AG04449 (cell line): ENCODE measurements around the gene SMG9.

Experiments used
- CTCF ChIA-PET: fragments of 350-600 bp; formaldehyde crosslinking; extraction: SDS; loops from one replicate; lab custom pipeline; 2021; ENCODE audit warnings: antibody characterized with exemption; lab: Yijun Ruan, JAX
- POLR2A ChIA-PET: fragments of 400-600, 350-600 bp; formaldehyde crosslinking; extraction: SDS; loops from one replicate; lab custom pipeline; 2020; ENCODE audit warnings: antibody characterized with exemption, inconsistent platforms; lab: Yijun Ruan, JAX
- DNase-seq: peaks from one replicate; pipeline ENCODE4 v3.0.0-alpha.2; 2010; ENCODE audit warnings: low read depth, low spot score
- H3K4me3 ChIP-seq: 2 replicates; pipeline ENCODE4 v1.5.1; 2011; ENCODE audit warnings: low read depth, mild to moderate bottlenecking, control low read depth, low read length
- CTCF ChIP-seq: IDR thresholded peaks from one replicate; pipeline ENCODE4 v1.5.1; 2011; ENCODE audit warnings: mild to moderate bottlenecking, moderate library complexity, low read length, control low read depth, inconsistent platforms; ENCODE audit not compliant: insufficient read depth; ENCODE audit errors: missing control alignments

Gene SMG9

GRCh38 chr19:43729919-43730318 lies 24.8 kb downstream of the SMG9 start:
- POLR2A ChIA-PET = interaction anchor here (1.1 kb wide), 1 partner anchor 61 kb away, joined by 3 read pairs; no protein-coding TSS in a partner anchor
- no peak for DNase-seq
- CTCF ChIA-PET = interaction anchor here (0.9 to 1.9 kb wide), 2 partner anchors 13 to 40 kb away, joined by 3 to 4 read pairs; no protein-coding TSS in a partner anchor
- TF ChIP-seq CTCF = no peak
- no peak overlapping the region for H3K4me3 ChIP-seq

DNA sequence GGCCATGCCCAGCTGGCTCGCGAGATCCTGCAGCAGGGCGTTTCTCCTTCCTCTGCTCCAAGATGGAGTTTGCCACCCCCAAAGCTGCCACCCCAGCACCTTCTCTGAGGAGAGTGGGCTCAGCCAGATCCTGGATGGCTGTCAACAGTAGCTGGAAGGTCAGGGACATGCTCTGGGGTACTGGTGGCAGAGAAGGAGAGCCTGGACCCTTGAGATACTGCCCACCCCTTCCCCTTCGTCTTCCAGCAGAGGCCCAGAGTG lies 27.2 kb downstream of the SMG9 start:
- no peak for TF ChIP-seq CTCF
- H3K4me3 ChIP-seq = no peak overlapping the region
- DNase-seq = no peak
- ChIA-PET CTCF (interaction anchor here (1.4 kb wide), 1 partner anchor 18 kb away, joined by 5 read pairs; no protein-coding TSS in a partner anchor), POLR2A (no interaction called here)

DNA sequence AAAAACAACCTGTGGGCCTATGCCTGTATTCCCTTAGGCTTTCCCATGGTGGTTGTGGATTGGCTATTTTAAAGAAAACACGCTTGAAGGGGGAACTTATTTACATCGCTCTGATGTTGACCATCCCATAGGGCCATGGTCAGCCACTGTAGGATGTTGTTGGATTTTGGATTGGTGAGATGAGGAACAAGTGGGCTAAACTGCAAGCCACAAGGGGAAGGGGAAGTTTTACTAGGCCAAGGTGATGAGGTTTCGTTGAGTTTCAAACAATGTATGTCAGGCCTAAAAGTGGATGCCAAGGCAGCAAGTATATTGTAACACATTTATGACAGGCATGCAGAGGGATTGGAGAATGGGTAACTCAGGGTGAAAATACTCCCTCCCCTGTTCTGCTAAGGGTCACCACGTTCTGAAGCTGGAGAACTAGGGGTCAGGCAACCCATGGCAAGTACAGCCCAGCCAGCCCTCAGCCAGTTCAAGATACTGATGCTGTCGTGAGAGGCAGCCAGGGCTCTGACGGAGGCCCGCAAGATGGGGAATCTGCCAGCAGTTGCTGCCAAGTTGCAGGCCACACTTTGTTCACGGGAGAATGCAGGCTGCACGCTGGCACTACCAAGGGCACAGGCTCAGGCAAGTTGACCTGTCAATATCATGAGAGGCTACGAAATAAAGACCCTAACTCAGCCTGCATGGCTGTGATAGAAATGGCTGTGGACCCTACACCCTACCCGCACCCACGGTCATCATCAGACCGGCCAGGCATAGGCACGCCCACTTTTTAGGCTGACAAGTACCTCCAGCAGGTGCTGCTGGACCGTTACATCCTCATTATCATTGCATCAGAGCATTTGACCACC lies 27.8 kb downstream of the SMG9 start:
- POLR2A ChIA-PET = no interaction called here
- H3K4me3 ChIP-seq = no peak overlapping the region
- DNase-seq = no peak
- no peak for TF ChIP-seq CTCF
- CTCF ChIA-PET = interaction anchor here (1.5 kb wide), 1 partner anchor 18 kb away, joined by 4 read pairs; no protein-coding TSS in a partner anchor

DNA sequence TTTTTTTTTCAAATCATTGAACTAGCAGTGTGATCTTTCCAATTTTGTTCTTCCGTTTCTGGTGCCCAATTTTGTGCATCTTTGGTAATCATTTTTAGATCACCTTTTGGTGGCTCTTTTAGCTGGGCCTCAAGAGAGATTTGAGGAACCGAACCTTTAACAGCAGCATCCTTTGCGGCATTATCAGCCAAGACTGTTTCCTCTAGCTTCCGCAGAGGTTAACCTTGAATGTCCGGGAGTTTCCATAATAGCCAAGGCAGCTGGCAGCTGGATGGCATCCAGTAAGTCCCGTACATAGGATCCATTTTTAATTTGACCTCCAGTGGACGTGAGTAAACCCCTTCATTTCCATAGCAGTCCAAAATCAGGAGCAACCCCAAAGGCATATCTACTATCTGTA lies 29.3 kb downstream of the SMG9 start:
- ChIA-PET POLR2A (no interaction called here), CTCF (interaction anchor here (0.9 to 1.5 kb wide), 2 partner anchors 9 to 20 kb away, joined by 3 to 4 read pairs; no protein-coding TSS in a partner anchor)
- no peak for DNase-seq
- no peak for TF ChIP-seq CTCF
- no peak overlapping the region for H3K4me3 ChIP-seq

DNA sequence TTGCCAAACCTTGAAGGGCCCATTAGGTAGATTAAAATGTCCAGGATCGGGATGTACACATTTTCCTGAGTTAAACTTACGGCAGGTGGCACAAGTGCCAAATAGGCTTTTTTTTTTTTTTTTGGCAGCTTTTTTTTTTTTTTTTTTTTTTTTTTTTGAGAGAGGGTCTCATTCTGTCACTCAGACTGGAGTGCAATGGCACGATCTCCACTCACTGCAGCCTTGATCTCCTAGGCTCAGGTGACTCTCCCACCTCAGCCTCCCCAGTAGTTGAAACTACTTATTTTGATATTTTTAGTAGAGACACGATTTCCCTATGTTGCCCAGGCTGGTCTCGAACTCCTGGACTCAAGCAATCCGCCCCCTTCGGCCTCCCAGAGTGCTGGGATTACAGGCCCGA lies 29.9 kb downstream of the SMG9 start:
- no peak for TF ChIP-seq CTCF
- DNase-seq = no peak
- CTCF ChIA-PET = interaction anchor here (0.6 to 1.5 kb wide), 4 partner anchors 10 to 55 kb away, joined by 3 read pairs; partner anchors contain the start of gene PLAUR
- POLR2A ChIA-PET = interaction anchor here (0.8 kb wide), 1 partner anchor 8 kb away, joined by 3 read pairs; no protein-coding TSS in a partner anchor
- H3K4me3 ChIP-seq = no peak overlapping the region

GRCh38 chr19:43723588-43723987 lies 31.2 kb downstream of the SMG9 start:
- POLR2A ChIA-PET = no interaction called here
- CTCF ChIA-PET = interaction anchor here (1.5 kb wide), 1 partner anchor 54 kb away, joined by 3 read pairs; the partner anchor contains the start of gene PLAUR
- no peak for DNase-seq
- no peak overlapping the region for H3K4me3 ChIP-seq
- no peak for TF ChIP-seq CTCF
